NCI-H1930 (cell line): ENCODE measurements around the gene PRAC2.

Experiments used
- DNase-seq, 2 experiments: peaks; one replicate each; lab custom pipeline; 2025; lab: John Stamatoyannopoulos, UW

The PRAC2 gene

GRCh38 chr17:48734333-48735061 lies 11.5 kb downstream of the PRAC2 start:
- no peak for DNase-seq

- DNase-seq = no peak
Measured at GRCh38 chr17:48735062-48735351, 12.0 kb downstream of the PRAC2 start.

GRCh38 chr17:48737330-48738043 lies 14.5 kb downstream of the PRAC2 start:
- DNase-seq = no peak

- no peak for DNase-seq
Measured at GRCh38 chr17:48738424-48738802, 15.4 kb downstream of the PRAC2 start.

- no peak for DNase-seq
Measured at GRCh38 chr17:48738803-48739526, 16.0 kb downstream of the PRAC2 start.

- DNase-seq = no peak
Measured at GRCh38 chr17:48740537-48740936, 17.6 kb downstream of the PRAC2 start.

- no peak for DNase-seq
Measured at GRCh38 chr17:48745381-48746275, 22.6 kb downstream of the PRAC2 start.

GRCh38 chr17:48746916-48747444 lies 24.0 kb downstream of the PRAC2 start:
- no peak for DNase-seq

GRCh38 chr17:48747445-48748363 lies 24.7 kb downstream of the PRAC2 start:
- no peak for DNase-seq

GRCh38 chr17:48748718-48749566 lies 26.0 kb downstream of the PRAC2 start:
- DNase-seq = no peak

GRCh38 chr17:48749621-48750553 lies 26.9 kb downstream of the PRAC2 start:
- no peak for DNase-seq

- DNase-seq = no peak
Measured at GRCh38 chr17:48751172-48751571, 28.2 kb downstream of the PRAC2 start.

GRCh38 chr17:48751733-48752398 lies 28.9 kb downstream of the PRAC2 start:
- no peak for DNase-seq

GRCh38 chr17:48752399-48753288 lies 29.7 kb downstream of the PRAC2 start:
- no peak for DNase-seq

- no peak for DNase-seq
Measured at GRCh38 chr17:48753794-48754499, 31.0 kb downstream of the PRAC2 start.

- DNase-seq = peak in 1 of 2 experiments; percentile 6
Measured at GRCh38 chr17:48754500-48755261, 31.7 kb downstream of the PRAC2 start.
